ENCODE measurements around the gene PPT2. TPM values are rescaled to one million over a fixed set of nuclear protein-coding genes. Genes with fewer than 3 reads are reported as not detected.

The PPT2 gene
- 11.1 and 83.4 TPM in 2 replicates for total RNA-seq

GRCh38 chr6:32153564-32154513 lies at the start of gene PPT2:
PPT2 (plus strand) TSS chr6:32154141; CDS start chr6:32154595, 454 bp downstream.

GRCh38 chr6:32109114-32109764 lies 44.7 kb upstream of the PPT2 start, which contains the start of gene TNXB:
TNXB (minus strand) TSS chr6:32109338; CDS start chr6:32098198, 11,140 bp downstream.

GRCh38 chr6:32127717-32128592 lies 26.0 kb upstream of the PPT2 start, which contains the start of gene ATF6B:
ATF6B (minus strand) TSS chr6:32128246; CDS start chr6:32128207, 39 bp downstream.

GRCh38 chr6:32151863-32152768 lies 1.8 kb upstream of the PPT2 start, which contains the start of gene PRRT1:
PRRT1 (minus strand) TSS chr6:32151939; CDS start chr6:32151827, 112 bp downstream.

GRCh38 chr6:32164295-32164694 lies 10.4 kb downstream of the PPT2 start, which contains the start of gene EGFL8:
EGFL8 (plus strand) TSS chr6:32164595; CDS start chr6:32166166, 1,571 bp downstream.

GRCh38 chr6:32175711-32176475 lies 22.0 kb downstream of the PPT2 start, which contains the start of gene AGPAT1:
AGPAT1 (minus strand) TSS chr6:32176084; CDS start chr6:32171496, 4,588 bp downstream.

GRCh38 chr6:32177788-32178546 lies 24.0 kb downstream of the PPT2 start, which contains the start of gene RNF5:
RNF5 (plus strand) TSS chr6:32178405; CDS start chr6:32178512, 107 bp downstream.

GRCh38 chr6:32184084-32184640 lies 30.2 kb downstream of the PPT2 start, which contains the start of gene AGER:
AGER (minus strand) TSS chr6:32184253; CDS start chr6:32184222, 31 bp downstream.

GRCh38 chr6:32190054-32190851 lies 36.3 kb downstream of the PPT2 start, which contains the start of gene PBX2:
PBX2 (minus strand) TSS chr6:32190202; CDS start chr6:32189915, 287 bp downstream.

GRCh38 chr6:32192608-32193039 lies 38.7 kb downstream of the PPT2 start, which contains the start of gene GPSM3:
GPSM3 (minus strand) TSS chr6:32192643; CDS start chr6:32192513, 130 bp downstream.

Other genes starting within 250 kb of the PPT2 start
- gene C2, start 226.4 kb upstream of the PPT2 start, total RNA-seq = 0.96 and 2.1 TPM in 2 replicates
- 0.64 and 19.0 TPM in 2 replicates for gene CFB, start 208.0 kb upstream of the PPT2 start, total RNA-seq
- 120 and 152 TPM in 2 replicates for gene NELFE, start 195.2 kb upstream of the PPT2 start, total RNA-seq
- gene SKIC2, start 195.0 kb upstream of the PPT2 start, total RNA-seq = 48.2 and 48.4 TPM in 2 replicates
- gene DXO, start 182.0 kb upstream of the PPT2 start, total RNA-seq = 10.6 and 13.2 TPM in 2 replicates
- 1.4 and 2.8 TPM in 2 replicates for gene C4A, start 172.1 kb upstream of the PPT2 start, total RNA-seq
- 1.2 and 2.3 TPM in 2 replicates for gene C4B, start 139.3 kb upstream of the PPT2 start, total RNA-seq
- gene CYP21A2, start 115.7 kb upstream of the PPT2 start, total RNA-seq = 0.24 TPM in 1 of 2 replicates, not detected in the other
- gene TNXB, start 44.8 kb upstream of the PPT2 start, total RNA-seq = 0.43 and 0.48 TPM in 2 replicates
- gene ATF6B, start 25.9 kb upstream of the PPT2 start, total RNA-seq = 12.6 and 15.2 TPM in 2 replicates
- gene FKBPL, start 23.9 kb upstream of the PPT2 start, total RNA-seq = 4.3 and 7.0 TPM in 2 replicates
- gene PRRT1, start 2.2 kb upstream of the PPT2 start, total RNA-seq = not detected in 2 replicates
- 0.24 TPM in 1 of 2 replicates, not detected in the other for gene EGFL8, start 10.5 kb downstream of the PPT2 start, total RNA-seq
- gene AGPAT1, start 21.9 kb downstream of the PPT2 start, total RNA-seq = 9.4 and 11.3 TPM in 2 replicates
- gene RNF5, start 24.3 kb downstream of the PPT2 start, total RNA-seq = 33.2 and 39.8 TPM in 2 replicates
- gene AGER, start 30.1 kb downstream of the PPT2 start, total RNA-seq = 0.43 TPM in 1 of 2 replicates, not detected in the other
- 32.6 and 36.4 TPM in 2 replicates for gene PBX2, start 36.1 kb downstream of the PPT2 start, total RNA-seq
- 0.64 and 1.7 TPM in 2 replicates for gene GPSM3, start 38.5 kb downstream of the PPT2 start, total RNA-seq
- gene NOTCH4, start 69.9 kb downstream of the PPT2 start, total RNA-seq = 0.43 and 0.72 TPM in 2 replicates
- not detected in 2 replicates for gene TSBP1, start 217.8 kb downstream of the PPT2 start, total RNA-seq